Endothelial cell of umbilical vein (primary cell): ENCODE measurements around the gene BLOC1S1. TPM values are rescaled to one million over a fixed set of nuclear protein-coding genes. Genes with fewer than 3 reads are reported as not detected.

ENCODE experiments used
- BruUV-seq: library from RNA; stranded (reverse); fragments of 400-500 nt; replicated peaks from 2 replicates; lab custom pipeline; 2021; lab: Mats Ljungman, UMichigan
- CTCF ChIA-PET: fragments of 300-600, 350-600 bp; sonication (Branson Sonifier 250); formaldehyde crosslinking; loops from one replicate; lab custom pipeline; 2021; ENCODE audit warnings: antibody characterized with exemption, inconsistent platforms; lab: Charles Lee
- POLR2A ChIA-PET: fragments of 300-600, 350-600 bp; sonication (Branson Sonifier 250); formaldehyde crosslinking; loops from one replicate; lab custom pipeline; 2021; ENCODE audit warnings: antibody characterized with exemption, inconsistent platforms; lab: Charles Lee
- DNase-seq: peaks from one replicate; pipeline ENCODE4 v3.0.0-alpha.2; 2011; ENCODE audit warnings: low read depth, low spot score
- FAIRE-seq: peaks from 2 replicates; lab custom pipeline; 2011; peaks lifted over from hg19 to GRCh38; lab: Jason Lieb, UNC
- H2AFZ ChIP-seq: 2 replicates; pipeline ENCODE4 v1.6.0; 2012; ENCODE audit warnings: low read depth, low read length, control low read depth, inconsistent platforms
- H3K27ac ChIP-seq: 2 replicates; pipeline ENCODE4 v1.5.1; 2011; ENCODE audit warnings: low read depth, mild to moderate bottlenecking, control low read depth, low read length, moderate library complexity; ENCODE audit not compliant: insufficient read depth
- H3K27me3 ChIP-seq, 2 experiments: 2 replicates each; pipeline versions ENCODE4 v1.6.0 to v1.6.1; 2011; ENCODE audit warnings: low read length in 2 of 2, mixed read lengths in 1 of 2; ENCODE audit not compliant: control insufficient read depth in 2 of 2, insufficient read depth in 2 of 2
- H3K36me3 ChIP-seq, 2 experiments: 2 replicates in 1 of 2; 3 replicates in 1 of 2; pipeline ENCODE4 v1.5.1; 2011; ENCODE audit warnings: low read length in 2 of 2, mild to moderate bottlenecking in 1 of 2, moderate library complexity in 1 of 2; ENCODE audit not compliant: control insufficient read depth in 2 of 2, insufficient read depth in 2 of 2; ENCODE audit errors: extremely low read depth in 1 of 2
- H3K4me1 ChIP-seq: 3 replicates; pipeline ENCODE4 v1.5.1; 2011; ENCODE audit warnings: mild to moderate bottlenecking, low read length; ENCODE audit not compliant: control insufficient read depth, insufficient read depth; ENCODE audit errors: extremely low read depth
- H3K4me2 ChIP-seq: 2 replicates; pipeline ENCODE4 v1.6.1; 2011; ENCODE audit warnings: low read length, control low read depth, mixed read lengths; ENCODE audit not compliant: insufficient read depth
- H3K4me3 ChIP-seq, 3 experiments: fragments of 200-600 bp in 1 of 3; sonication (generic), shearing (Covaris generic) in 1 of 3; replicated peaks in 1 of 3; 2 replicates each; pipeline ENCODE4 v1.5.1; 2011 to 2016; ENCODE audit warnings: control low read depth in 3 of 3, low read length in 3 of 3, mild to moderate bottlenecking in 2 of 3, inconsistent platforms in 1 of 3, low read depth in 1 of 3, moderate library complexity in 1 of 3; ENCODE audit not compliant: insufficient read depth in 1 of 3
- H3K79me2 ChIP-seq: 2 replicates; pipeline ENCODE4 v1.6.0; 2012; ENCODE audit warnings: low read length, inconsistent platforms; ENCODE audit not compliant: control insufficient read depth, insufficient read depth
- H3K9ac ChIP-seq: replicated peaks from 2 replicates; pipeline ENCODE3; 2011; ENCODE audit warnings: low read length, control low read depth; ENCODE audit not compliant: insufficient read depth; ENCODE audit errors: extremely low read depth
- H3K9me1 ChIP-seq: replicated peaks from 3 replicates; pipeline ENCODE4 v1.6.0; 2011; ENCODE audit warnings: mild to moderate bottlenecking, low read length; ENCODE audit not compliant: control insufficient read depth, insufficient read depth; ENCODE audit errors: extremely low read depth
- H3K9me3 ChIP-seq: replicated peaks from 2 replicates; pipeline ENCODE4 v1.5.1; 2012; ENCODE audit warnings: low read length, inconsistent platforms; ENCODE audit not compliant: control insufficient read depth, insufficient read depth
- H4K20me1 ChIP-seq: replicated peaks from 2 replicates; pipeline ENCODE3; 2011; ENCODE audit warnings: mild to moderate bottlenecking, low read length; ENCODE audit not compliant: control insufficient read depth, insufficient read depth; ENCODE audit errors: extremely low read depth
- FOS ChIP-seq: IDR thresholded peaks from 2 replicates; pipeline ENCODE4 v1.6.1; 2011; ENCODE audit warnings: mild to moderate bottlenecking, low read length, moderate library complexity, borderline replicate concordance; ENCODE audit not compliant: insufficient read depth
- GATA2 ChIP-seq: IDR thresholded peaks from 2 replicates; pipeline ENCODE4 v1.7.0; 2011; ENCODE audit warnings: low read depth, mild to moderate bottlenecking, moderate library complexity, mixed read lengths, low read length; ENCODE audit not compliant: insufficient read length, insufficient read depth
- JUN ChIP-seq: IDR thresholded peaks from 2 replicates; pipeline ENCODE4 v1.6.1; 2011; ENCODE audit warnings: borderline replicate concordance, low read depth; ENCODE audit not compliant: insufficient read length, insufficient read depth
- MYC ChIP-seq: IDR thresholded peaks from one replicate; pipeline ENCODE4 v1.6.1; 2011; ENCODE audit warnings: mild to moderate bottlenecking, low read depth, low read length
- POLR2A ChIP-seq: IDR thresholded peaks from 2 replicates; pipeline ENCODE4 v1.6.1; 2012; ENCODE audit warnings: low read depth, mild to moderate bottlenecking, control low read depth, low read length
- POLR2AphosphoS5 ChIP-seq: IDR thresholded peaks from 2 replicates; pipeline ENCODE4 v1.6.1; 2012; ENCODE audit warnings: low read depth, mild to moderate bottlenecking, control low read depth, low read length, moderate library complexity; ENCODE audit not compliant: insufficient read depth
- dilution Hi-C: fragments of 300-500 bp; cut with MboI; formaldehyde crosslinking; loops from one replicate; pipeline ENCODE4 v1.15.0; 2019; ENCODE audit warnings: low sequenced_read_pairs; ENCODE audit not compliant: extremely low pct_ligation_motif_present
- intact Hi-C: fragments of 100-400 bp; cut with micrococcal nuclease; formaldehyde crosslinking; loops from one replicate; pipeline ENCODE4 v1.10.0; 2022
- polyA plus RNA-seq, 4 experiments: library from polyadenylated mRNA; depleted of rRNA in 3 of 4; stranded (reverse) in 3 of 4; unstranded in 1 of 4; fragments of >200 nt; gene quantifications; 2 replicates each; pipeline versions ENCODE4 v1.2.1 to v1.2.3, GENCODE V29; 2011 to 2012; ENCODE audit warnings: missing spikeins in 1 of 4
- total RNA-seq: library from RNA; stranded (reverse); gene quantifications from 2 replicates; pipeline ENCODE4 v1.2.3, GENCODE V29; 2021
- TF ChIP-seq, protein P1 (sequence below), 2 donors: IDR thresholded peaks; 1 replicate in 1 of 2; 2 replicates in 1 of 2; pipeline ENCODE4 v1.5.1; 2011; ENCODE audit warnings: low read length in 2 of 2, mild to moderate bottlenecking in 2 of 2, moderate library complexity in 2 of 2, control low read depth in 1 of 2, inconsistent platforms in 1 of 2, low read depth in 1 of 2; ENCODE audit not compliant: insufficient read depth in 1 of 2; ENCODE audit errors: extremely low read depth in 1 of 2

BLOC1S1 gene
- total and polyA plus RNA-seq, 2 donors (not counting 3 experiments of a cell fraction or from before 2014, with no cell fraction given): 84.1 to 192 TPM

DNA sequence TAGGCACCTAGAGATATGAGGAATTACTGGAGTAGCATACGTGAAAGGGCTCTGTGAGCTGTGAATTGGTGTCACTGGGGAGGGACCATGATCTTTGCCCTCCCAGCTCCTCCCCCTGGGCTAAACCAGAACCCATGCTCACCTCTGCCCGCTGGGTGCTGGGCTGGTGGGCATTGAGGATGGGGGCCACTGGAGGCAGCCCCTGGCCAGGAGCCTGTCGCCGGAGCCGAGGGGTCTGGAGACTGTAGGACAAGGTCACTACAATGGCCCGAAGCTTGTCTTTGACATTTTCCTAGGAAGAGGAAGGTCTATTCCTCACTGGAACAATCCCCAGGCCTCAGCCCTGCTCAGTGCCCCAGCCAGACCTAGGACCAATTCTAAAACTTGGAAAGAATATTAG, 19.7 kb upstream of the BLOC1S1 start:
- H2AFZ ChIP-seq: no peak overlapping the region
- CTCF ChIA-PET: interaction anchor here (1.2 to 2.9 kb wide), 3 partner anchors 14 to 49 kb away, joined by 3 to 15 read pairs (median 3); a partner anchor contains a TSS

More for the DNA sequence above, 19.7 kb upstream of the BLOC1S1 start:
- no TSS peak for BruUV-seq
- Histone ChIP-seq H4K20me1 (no peaks in the 10 kb centered on the region), H3K9me1 (no peaks in the 10 kb centered on the region), H3K4me3 (no peak overlapping the region), H3K9me3 (no peaks in the 10 kb centered on the region), H3K27me3 (no peaks in the 10 kb centered on the region), H3K4me1 (no peaks in the 10 kb centered on the region), H3K27ac (no peak overlapping the region), H3K79me2 (no peaks in the 10 kb centered on the region), H3K4me2 (no peak overlapping the region), H3K36me3 (no peaks in the 10 kb centered on the region), H3K9ac (no peak overlapping the region)
- TF ChIP-seq, protein P1, sequence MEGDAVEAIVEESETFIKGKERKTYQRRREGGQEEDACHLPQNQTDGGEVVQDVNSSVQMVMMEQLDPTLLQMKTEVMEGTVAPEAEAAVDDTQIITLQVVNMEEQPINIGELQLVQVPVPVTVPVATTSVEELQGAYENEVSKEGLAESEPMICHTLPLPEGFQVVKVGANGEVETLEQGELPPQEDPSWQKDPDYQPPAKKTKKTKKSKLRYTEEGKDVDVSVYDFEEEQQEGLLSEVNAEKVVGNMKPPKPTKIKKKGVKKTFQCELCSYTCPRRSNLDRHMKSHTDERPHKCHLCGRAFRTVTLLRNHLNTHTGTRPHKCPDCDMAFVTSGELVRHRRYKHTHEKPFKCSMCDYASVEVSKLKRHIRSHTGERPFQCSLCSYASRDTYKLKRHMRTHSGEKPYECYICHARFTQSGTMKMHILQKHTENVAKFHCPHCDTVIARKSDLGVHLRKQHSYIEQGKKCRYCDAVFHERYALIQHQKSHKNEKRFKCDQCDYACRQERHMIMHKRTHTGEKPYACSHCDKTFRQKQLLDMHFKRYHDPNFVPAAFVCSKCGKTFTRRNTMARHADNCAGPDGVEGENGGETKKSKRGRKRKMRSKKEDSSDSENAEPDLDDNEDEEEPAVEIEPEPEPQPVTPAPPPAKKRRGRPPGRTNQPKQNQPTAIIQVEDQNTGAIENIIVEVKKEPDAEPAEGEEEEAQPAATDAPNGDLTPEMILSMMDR (IDR thresholded peaks at IDR 0.05; ENCODE audit: extremely low read depth in 1 of 2, insufficient read depth in 1 of 2, low read depth in 1 of 2, low read length in 2 of 2): no peak
- TF ChIP-seq MYC: no peak
- TF ChIP-seq POLR2AphosphoS5: no peak
- TF ChIP-seq JUN: no peak
- no peak for TF ChIP-seq GATA2
- TF ChIP-seq FOS: no peak
- TF ChIP-seq POLR2A: no peak
- no peak for FAIRE-seq
- dilution Hi-C loops: no loop called here
- no peak for DNase-seq
- intact Hi-C loops: no loop called here
- POLR2A ChIA-PET: no interaction called here
